AG04450 (cell line): ENCODE results near the gene CPNE5. TPM values are rescaled to one million over a fixed set of nuclear protein-coding genes. Genes with fewer than 3 reads are reported as not detected.

Source experiments
- CTCF ChIA-PET: fragments of 300-600, 350-600 bp; formaldehyde crosslinking; extraction: SDS; loops from one replicate; lab custom pipeline; 2022; ENCODE audit warnings: antibody characterized with exemption, inconsistent platforms; lab: Charles Lee
- POLR2A ChIA-PET: fragments of 350-600 bp; formaldehyde crosslinking; extraction: SDS; loops from one replicate; lab custom pipeline; 2021; ENCODE audit warnings: antibody characterized with exemption, inconsistent platforms; lab: Yijun Ruan, JAX
- DNase-seq: peaks from one replicate; pipeline ENCODE4 v3.0.0-alpha.2; 2011; ENCODE audit warnings: low read depth, low spot score
- H3K27ac ChIP-seq: one replicate; pipeline ENCODE4 v1.5.1; 2012; ENCODE audit warnings: low read depth, low read length, control low read depth
- H3K27me3 ChIP-seq: one replicate; pipeline ENCODE4 v1.6.0; 2012; ENCODE audit warnings: low read length; ENCODE audit not compliant: control insufficient read depth, insufficient read depth
- H3K4me3 ChIP-seq: 2 replicates; pipeline ENCODE4 v1.5.1; 2011; ENCODE audit warnings: mild to moderate bottlenecking, low read depth, low read length, control low read depth
- H3K9me3 ChIP-seq: 2 replicates; pipeline ENCODE4 v1.5.1; 2012; ENCODE audit warnings: low read length; ENCODE audit not compliant: control insufficient read depth, insufficient read depth
- polyA minus RNA-seq: library from RNA; depleted of rRNA, polyadenylated mRNA; stranded (reverse); fragments of >200 nt; gene quantifications from 2 replicates; pipeline ENCODE4 v1.2.3, GENCODE V29; 2011; rRNA and poly(A)+ RNA removed
- polyA plus RNA-seq: library from polyadenylated mRNA; depleted of rRNA; stranded (reverse); fragments of >200 nt; gene quantifications from 2 replicates; pipeline ENCODE4 v1.2.3, GENCODE V29; 2011; rRNA removed
- TF ChIP-seq, protein P1 (sequence below): IDR thresholded peaks from 2 replicates; pipeline ENCODE4 v1.5.1; 2011; ENCODE audit warnings: low read depth, low read length, control low read depth, inconsistent platforms

Gene CPNE5
- polyA plus RNA-seq, result 0.06 and 0.10 TPM in 2 replicates
- 0.14 and 0.30 TPM in 2 replicates for polyA minus RNA-seq

DNA sequence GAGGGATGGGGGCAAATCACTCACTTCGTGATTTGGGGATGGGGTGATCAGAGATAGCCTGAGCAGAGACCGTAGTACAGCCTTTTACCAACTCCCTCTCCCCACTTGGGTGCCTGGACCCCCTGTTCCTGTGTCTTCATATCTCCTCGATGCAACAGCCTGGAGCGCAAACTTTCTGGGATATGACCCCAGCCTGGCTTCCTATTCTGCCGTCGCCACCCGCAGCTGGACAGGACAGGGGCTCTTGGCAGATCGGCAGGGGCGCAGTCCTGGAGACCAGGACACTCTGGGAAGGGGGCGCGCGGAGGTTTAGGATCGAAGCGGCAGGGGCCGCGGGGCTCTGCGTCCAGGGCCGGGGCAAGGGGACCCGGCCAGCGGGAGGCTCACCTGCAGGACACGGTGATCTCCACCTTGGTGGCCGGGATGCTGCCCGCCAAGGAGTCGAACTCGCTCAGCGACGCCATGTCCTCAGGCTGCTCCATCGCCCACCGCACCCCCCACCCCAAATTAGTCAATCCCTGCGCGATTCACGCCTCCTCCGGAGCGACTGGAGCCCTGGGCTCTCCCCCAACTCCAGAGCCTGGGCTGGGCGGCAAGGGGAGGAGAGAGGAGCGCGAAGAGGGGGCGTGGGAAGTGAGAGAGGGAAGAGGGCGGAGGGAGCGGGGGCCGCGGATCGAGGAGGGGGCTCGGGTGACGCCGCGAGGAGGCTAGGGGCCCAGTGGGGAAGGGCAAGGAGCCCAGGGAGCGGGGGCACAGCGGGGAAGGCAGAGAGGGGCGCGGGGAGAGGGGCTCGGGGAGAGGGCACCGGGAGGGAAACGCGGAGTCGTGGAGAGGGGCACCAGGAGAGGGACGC is at the start of gene CPNE5:
Gene CPNE5 (minus strand): TSS at position 549 of the 853 bp plus-strand sequence. CDS start 67 bp downstream, at position 482.
- H3K4me3 ChIP-seq, result peak within 1 kb of the TSS; percentile 60
- CTCF ChIA-PET, result no interaction called here
- POLR2A ChIA-PET, result no interaction called here

DNA sequence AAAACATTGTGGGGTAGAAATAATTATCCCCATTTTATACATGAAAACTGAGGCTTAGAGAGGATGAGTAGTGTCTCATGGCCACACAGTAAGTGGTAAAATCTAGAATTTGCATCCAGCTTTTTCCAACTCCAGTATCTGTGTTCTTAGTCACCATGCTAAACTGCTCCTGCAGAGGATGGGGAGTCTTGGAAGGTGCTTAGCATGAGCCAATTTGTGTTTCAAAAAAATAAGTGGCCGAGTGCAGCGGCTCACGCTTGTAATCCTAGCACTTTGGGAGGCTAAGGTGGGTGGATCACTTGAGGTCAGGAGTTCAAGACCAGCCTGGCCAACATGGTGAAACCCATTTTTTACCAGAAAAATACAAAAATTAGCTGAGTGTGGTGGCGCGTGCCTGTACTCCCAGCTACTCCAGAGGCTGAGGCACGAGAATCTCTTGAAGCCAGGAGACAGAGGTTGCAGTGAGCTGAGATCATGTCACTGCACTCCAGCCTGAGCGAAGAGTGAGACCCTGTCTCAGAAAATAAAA is 48.9 kb upstream of the CPNE5 start:
- no peaks in the 10 kb centered on the region for H3K27me3 ChIP-seq
- H3K27ac ChIP-seq, result no peak overlapping the region
- ChIA-PET CTCF (interaction anchor here (1.9 to 2.7 kb wide), 2 partner anchors 122 to 130 kb away, joined by 6 to 14 read pairs; no protein-coding TSS in a partner anchor), POLR2A (no interaction called here)
- DNase-seq, result no peak
- TF ChIP-seq, protein P1, sequence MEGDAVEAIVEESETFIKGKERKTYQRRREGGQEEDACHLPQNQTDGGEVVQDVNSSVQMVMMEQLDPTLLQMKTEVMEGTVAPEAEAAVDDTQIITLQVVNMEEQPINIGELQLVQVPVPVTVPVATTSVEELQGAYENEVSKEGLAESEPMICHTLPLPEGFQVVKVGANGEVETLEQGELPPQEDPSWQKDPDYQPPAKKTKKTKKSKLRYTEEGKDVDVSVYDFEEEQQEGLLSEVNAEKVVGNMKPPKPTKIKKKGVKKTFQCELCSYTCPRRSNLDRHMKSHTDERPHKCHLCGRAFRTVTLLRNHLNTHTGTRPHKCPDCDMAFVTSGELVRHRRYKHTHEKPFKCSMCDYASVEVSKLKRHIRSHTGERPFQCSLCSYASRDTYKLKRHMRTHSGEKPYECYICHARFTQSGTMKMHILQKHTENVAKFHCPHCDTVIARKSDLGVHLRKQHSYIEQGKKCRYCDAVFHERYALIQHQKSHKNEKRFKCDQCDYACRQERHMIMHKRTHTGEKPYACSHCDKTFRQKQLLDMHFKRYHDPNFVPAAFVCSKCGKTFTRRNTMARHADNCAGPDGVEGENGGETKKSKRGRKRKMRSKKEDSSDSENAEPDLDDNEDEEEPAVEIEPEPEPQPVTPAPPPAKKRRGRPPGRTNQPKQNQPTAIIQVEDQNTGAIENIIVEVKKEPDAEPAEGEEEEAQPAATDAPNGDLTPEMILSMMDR, result no peak
- H3K9me3 ChIP-seq, result no peaks in the 10 kb centered on the region
- H3K4me3 ChIP-seq, result no peak overlapping the region

More for the DNA sequence above, at the start of gene CPNE5:
- no peak for DNase-seq
- Histone ChIP-seq H3K9me3 (no peaks in the 10 kb centered on the region; the same call in 1 of the 2 replicates), H3K27ac (no peak within 1 kb of the TSS), H3K27me3 (peaks cover 36% of the 10 kb centered on the region)
- TF ChIP-seq, protein P1, result no peak

DNA sequence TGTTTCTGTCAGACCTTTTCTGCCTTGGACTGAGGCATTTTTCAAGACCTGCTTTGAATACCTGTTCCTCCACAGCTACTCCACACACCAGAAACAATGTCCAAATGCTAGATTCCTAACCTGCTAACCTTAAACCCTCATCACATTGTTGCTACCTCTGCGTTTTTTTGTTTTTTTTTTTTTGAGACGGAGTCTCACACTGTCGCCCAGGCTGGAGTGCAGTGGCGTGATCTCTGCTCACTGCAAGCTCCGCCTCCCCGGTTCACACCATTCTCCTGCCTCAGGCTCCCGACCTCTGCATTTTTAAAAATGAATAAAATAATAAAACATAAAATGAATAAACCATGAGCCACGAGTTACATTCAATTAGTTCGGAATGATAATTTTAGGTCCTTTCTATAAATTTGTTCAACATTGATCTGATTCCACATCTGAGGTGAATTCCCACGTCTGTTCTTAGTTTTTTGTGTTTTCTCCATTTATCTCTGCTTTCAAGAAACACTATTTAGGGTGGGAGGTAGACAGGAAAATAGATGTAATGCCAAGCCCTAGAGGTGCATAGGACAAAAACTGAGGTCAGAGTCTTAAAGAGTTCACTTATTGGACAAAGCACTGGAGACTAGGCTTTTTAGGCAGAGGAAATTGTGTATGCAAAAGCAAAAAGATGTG is 47.8 kb upstream of the CPNE5 start:
- ChIA-PET POLR2A (no interaction called here), CTCF (no interaction called here)
- TF ChIP-seq, protein P1, result no peak
- Histone ChIP-seq H3K4me3 (peak overlapping the region; percentile 85), H3K27me3 (no peaks in the 10 kb centered on the region), H3K9me3 (no peaks in the 10 kb centered on the region), H3K27ac (no peak overlapping the region)
- DNase-seq, result no peak

DNA sequence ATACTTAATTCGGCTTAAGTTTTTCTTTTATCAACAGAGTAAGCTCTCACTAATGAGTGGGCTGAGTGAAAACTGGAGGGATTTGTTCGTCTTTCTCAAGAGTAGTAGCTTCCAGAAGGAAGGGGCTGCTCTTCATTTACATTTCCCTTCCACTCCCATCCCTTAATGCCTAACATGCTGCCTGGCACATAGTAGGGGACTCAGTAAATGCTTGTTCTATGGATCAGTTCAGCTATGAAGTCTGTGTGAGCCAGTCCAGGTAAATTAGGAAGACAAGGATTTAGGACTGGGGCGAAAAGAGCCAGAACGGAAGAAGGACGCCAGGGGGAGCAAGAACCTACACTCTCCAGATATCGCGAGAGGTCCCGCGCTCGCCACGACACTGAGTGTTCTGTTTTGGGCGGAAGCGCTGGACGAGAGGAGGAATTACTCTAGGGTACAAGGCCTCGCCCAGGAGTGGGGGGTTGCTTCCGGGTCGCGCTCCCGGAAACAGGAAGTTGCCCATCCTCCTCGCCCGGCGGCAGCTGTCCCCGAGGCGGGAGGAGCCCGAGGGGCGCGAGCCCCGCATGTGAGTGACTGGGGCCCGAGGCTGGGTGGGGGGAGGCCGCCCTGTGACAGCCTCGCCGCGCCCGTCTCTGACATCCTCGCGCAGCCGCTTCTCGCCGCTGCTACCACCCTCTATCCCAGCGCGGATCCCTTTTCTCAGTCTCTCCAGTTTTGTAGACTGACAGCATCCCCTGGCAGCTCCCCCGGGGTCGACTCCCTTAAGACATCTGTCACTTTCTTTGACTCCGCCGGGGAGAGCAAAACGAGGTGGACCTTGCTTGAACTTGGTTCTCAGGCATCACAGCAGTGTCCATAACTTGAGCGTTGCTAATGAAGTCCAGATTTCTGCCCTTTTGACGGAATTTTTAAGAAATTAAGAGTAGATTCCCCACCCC is 46.5 kb upstream of the CPNE5 start, which contains the start of gene C6orf89:
Gene C6orf89 (plus strand): TSS at position 492 of the 941 bp plus-strand sequence. CDS start 13,493 bp downstream, outside the sequence.
- TF ChIP-seq, protein P1, result peak; percentile 85
- Histone ChIP-seq H3K4me3 (peak within 1 kb of the TSS; percentile 85), H3K27me3 (no peaks in the 10 kb centered on the region), H3K9me3 (no peaks in the 10 kb centered on the region), H3K27ac (peak within 1 kb of the TSS; percentile 22)
- ChIA-PET CTCF (interaction anchor here (0.6 to 6.7 kb wide), 40 partner anchors 9 to 392 kb away, joined by 3 to 97 read pairs (median 4); partner anchors contain the start of genes MTCH1 and PPIL1), POLR2A (interaction anchor here (0.6 to 1.4 kb wide), 6 partner anchors 11 to 324 kb away, joined by 3 to 7 read pairs (median 4); partner anchors contain the start of genes MTCH1 and PPIL1)
- peak; percentile 95 for DNase-seq
